Left renal cortex interstitium (tissue), 4 donors: Measurements from ENCODE around the gene TBC1D22A. TPM values are rescaled to one million over a fixed set of nuclear protein-coding genes. Genes with fewer than 3 reads are reported as not detected.

ENCODE experiments used
- DNase-seq, 4 donors: peaks; one replicate each; pipeline ENCODE4 v3.0.0-alpha.2; 2013; ENCODE audit warnings: low read depth in 4 of 4, low spot score in 2 of 4, missing footprints in 1 of 4
- polyA plus RNA-seq, 4 donors: library from polyadenylated mRNA; unstranded; fragments of 120-200 nt; gene quantifications; one replicate each; pipeline ENCODE4 v1.2.1, GENCODE V29; 2013; ENCODE audit not compliant: insufficient read length in 4 of 4

Gene TBC1D22A
- polyA plus RNA-seq, 4 donors, result 17.1 to 19.2 (median 18.4) TPM

DNA sequence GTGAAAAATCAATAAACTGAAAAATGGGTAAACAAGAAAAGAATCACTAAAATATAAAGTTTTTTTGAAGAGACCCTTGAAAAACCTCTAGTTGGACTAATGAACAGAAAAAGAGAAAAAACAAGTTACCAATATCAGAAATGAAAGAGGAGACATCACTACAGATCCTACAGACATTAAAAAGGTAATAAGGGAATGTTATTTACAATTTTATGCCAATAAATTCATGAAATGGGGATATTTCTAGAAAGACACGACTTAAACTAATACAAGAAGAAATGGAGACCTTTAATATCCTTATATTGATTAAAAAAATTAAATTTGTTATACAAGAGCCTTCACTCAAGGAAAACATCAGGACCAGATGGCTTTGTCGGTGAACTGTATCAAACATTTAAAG lies 109.4 kb downstream of the TBC1D22A start:
- DNase-seq, result no peak

DNA sequence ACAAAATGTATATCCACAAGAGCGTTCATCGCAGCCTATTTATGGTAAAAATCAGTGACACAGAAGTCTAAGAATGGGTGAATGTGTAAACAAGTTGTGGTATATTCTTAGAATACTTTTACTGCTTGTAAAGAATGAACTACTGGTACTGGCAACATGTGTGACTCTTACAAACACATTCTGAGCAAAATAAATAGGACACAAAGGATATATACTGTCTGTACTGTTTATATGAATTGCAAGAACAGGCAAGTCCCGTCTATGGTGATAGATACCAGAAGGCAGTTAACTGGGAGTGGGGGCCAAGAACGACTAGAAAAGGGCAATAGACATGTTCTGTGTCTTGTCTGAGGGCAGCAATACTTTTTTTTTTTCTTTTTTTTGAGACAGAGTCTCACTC lies 112.6 kb downstream of the TBC1D22A start:
- DNase-seq, result no peak

DNA sequence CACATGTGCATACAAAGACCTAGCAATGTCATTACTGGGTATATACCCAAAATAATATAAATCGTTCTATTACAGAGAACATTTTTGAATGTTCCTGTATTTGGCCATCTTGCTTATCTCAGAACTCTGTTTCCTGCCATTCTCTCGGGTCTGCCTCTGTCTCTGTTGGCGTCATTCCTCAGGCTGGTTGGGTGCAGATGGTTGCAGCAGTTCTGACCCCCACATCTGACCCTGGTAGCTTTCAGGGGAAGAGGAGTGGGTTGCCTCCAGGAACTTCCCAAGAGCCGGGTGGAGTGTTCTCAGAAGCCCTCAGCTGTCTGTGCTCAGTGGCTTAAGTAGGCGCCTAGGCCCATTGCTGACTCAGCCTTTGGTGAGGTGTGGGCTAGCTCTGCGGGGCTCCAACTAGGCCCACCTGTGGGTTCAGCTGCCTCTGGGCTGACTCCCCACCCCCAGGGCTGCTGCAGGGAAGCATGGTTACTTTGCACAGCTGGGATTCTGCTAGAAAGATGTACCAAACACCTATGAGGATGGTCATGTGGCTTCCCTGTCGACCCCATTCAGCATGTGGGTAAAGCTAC lies 114.0 kb downstream of the TBC1D22A start:
- DNase-seq, result no peak

DNA sequence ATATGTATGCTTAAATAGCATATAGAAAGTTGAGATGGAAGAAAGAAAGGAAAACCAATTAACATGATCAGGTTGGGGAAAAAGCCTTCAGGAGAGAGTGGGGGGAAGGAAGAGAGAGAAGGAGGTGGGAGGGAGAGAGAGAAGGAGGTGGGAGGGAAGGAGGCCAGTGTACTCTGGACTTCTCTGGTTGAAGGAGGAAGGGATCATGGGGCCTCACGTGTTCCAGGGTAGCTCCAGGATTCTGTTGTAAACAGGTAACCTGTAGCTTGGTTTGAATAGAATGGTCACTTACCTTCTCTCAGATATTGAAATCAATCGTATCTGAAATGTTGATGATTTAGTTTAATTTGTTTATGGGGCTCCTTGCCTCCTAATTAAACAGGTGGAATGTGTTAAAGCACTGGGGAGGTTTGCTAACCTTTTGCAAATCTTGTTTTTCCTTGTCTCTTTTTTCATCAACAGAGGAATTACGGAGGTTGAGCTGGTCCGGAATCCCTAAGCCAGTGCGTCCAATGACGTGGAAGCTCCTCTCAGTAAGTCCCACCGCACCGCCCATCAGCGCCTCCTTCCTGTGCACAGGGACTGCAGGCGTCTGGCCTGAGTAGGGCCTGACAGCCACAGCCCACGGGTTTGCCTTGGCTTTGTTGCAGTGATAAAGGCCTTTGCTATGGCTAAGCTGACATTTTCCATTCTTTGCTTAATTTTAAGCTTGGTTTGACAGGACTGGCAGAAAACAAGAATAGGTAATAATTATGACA lies 115.9 kb downstream of the TBC1D22A start:
- DNase-seq, result no peak

DNA sequence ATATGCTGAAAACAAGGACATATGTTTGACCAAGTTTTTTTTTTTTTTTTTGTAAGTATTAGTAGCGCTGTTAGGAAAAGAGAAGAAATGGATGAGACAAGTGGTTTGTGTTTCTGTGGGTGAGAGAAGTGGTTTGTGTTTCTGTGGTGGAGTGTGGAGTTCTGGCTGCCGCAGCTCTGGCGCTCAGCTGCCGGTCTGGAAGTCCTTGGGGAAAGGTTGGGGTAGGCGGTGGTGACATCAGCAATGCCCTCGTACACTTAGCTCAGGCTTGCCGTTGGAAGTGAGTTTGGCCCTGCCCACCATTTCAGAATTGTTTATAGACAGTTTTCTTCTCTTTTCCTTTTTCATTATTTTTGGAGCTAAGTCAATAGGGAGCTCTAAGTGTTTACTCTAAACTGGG lies 116.6 kb downstream of the TBC1D22A start:
- DNase-seq, result no peak

DNA sequence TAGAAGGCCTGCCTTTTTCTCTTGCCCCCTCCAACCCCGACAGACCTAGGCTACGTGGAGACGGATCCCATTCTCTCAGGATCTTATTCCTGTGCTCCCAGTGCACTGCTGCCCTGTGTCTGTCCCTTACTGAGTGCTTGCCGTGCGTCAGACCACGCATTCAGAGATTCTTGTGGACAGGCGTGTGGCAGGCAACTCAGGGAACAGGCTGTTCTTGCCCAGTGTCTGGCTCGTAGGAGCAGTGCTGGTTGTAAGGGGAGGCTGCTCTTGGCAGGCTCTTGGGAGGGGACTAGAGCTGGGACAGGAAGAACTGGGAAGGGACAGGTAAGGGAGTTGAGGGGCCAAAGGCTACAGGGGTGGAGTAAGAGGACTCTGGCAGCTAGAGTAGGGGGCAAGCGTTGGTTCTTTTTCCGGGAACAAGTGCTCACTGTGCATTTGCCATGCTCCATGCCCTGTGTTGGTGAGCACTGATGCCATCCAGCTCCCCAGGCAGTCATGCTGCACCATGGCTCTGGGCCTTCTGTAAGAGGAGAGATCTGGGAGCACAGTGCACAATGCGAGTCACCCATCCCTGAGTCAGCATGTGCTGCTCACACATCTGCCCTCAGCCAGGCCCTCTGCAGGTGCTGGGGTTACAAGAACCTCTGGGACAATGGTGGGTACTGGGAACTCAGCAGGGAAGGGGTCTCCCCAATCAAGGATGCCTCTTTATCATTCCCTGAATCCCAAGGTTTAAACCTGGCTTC lies 119.1 kb downstream of the TBC1D22A start:
- no peak for DNase-seq

DNA sequence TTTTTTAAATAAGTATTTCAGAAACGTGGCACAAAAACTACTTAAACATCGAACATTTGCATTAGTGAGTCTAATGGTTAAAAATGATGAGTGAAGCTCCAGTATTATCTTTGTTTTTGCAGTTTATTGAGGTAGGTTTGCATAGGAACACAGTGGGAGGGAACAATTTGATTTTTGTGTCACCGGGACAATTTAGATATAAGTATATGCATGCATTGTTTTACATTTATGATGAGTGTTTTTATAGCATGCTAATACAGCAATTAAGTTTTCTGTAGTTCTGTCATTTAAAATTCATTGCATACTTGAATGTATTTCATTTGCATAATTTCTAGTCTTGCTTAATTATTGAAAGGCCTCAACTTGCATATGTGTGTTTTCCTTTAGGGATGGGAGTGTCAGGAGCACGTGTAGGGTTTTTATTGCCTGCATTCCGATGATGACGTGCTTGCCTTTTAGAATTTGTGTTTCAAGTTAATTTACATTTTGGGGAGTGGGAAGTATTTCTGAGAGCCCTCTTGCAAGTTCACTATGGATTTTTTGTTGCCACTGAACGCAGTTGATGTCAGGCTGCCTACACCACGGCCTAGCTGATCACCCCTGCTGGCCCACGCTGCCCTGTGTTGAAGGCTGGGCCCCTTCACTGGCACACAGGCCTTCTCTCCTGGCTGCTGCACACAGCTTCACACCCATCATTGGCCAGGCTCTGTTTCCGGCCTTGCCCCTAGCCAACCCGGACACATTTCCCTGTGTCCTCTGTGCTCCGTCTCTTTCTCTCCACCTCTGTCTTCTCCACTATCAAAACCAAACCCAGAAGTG lies 120.9 kb downstream of the TBC1D22A start:
- no peak for DNase-seq

DNA sequence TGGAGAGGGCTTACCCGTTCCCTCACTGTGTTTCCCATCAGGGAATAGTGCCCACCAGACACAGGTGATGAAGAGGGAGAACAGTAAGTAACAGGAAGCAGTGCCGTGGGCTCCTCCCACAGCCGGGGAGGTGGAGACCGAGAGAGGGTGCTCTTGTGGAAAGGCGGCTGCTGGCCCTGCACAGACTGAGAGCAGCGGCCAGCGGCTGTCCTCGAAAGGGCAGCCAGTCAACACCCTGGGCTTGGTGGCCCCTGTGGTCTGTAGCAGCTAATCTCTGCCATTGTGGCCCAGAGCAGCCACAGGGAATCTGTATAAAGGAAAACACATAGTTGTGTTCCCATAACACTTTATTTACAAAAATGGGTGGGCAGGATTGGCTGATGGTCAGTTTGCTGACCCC lies 121.9 kb downstream of the TBC1D22A start:
- DNase-seq, result no peak

DNA sequence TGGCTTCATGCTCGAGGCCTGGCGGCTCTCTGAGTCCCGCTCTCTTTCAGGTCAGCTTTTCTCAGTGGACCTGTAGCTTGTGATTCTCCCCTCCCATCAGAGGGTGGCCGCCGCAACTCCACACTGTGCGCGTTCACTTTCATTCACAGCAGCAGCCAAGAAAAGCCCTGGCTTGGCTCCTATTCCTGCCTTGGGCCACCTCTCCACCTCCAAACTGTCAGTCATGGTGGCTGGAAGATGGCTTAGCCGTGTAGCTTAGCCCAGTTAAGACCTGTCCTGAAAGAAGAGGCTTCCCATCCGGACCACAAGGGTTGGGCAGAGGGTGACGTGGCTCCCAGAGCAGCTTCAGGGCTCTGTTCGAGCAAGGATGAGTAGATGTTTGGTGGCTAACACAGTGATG lies 125.5 kb downstream of the TBC1D22A start:
- no peak for DNase-seq

DNA sequence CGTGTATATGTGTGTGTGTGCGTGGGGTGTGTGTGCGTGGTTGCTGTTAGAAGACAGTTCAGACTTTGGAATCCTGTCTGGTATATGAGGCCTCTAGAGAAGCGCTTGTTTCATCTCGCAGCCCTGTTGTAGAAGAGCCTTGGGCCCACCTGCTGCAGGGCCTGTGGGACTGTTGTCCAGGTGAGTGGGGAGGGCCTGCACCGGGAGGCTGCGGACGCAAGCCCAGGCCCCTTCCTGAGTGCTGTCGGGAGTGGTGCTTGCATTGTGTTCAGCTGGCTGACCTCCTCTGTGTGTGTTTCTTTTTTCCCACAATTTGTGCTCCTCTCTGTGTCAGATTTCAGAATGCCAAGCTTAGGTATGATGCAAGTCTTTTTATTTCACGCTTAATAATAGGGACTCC lies 128.4 kb downstream of the TBC1D22A start:
- DNase-seq, result no peak

DNA sequence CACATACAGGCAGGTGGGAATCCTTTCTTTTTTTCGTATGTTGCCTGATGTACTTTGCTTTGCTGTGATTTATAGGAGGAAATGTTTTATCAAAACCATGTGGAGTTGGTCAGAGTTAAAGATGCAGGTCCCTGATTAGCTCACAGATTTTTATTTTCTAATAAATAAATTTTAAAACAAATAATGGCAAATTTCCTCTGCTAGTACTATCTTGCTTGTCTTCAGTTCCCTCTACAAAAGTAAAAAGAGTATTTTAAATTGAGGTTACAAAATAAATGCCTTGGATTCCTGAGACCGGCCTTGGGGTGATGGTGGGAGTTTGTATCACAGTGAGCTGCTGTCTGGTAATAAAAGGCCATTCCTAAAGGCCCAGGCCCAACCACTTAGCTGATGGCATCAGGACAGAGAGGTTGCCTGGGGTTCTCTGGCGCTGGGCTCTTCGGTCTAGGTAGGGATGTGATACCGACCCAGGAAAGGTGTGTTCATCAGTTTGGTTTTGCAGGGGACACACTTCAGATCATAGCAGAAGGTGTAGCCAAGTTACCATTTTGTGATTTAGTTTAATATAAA lies 129.0 kb downstream of the TBC1D22A start:
- DNase-seq, result no peak

DNA sequence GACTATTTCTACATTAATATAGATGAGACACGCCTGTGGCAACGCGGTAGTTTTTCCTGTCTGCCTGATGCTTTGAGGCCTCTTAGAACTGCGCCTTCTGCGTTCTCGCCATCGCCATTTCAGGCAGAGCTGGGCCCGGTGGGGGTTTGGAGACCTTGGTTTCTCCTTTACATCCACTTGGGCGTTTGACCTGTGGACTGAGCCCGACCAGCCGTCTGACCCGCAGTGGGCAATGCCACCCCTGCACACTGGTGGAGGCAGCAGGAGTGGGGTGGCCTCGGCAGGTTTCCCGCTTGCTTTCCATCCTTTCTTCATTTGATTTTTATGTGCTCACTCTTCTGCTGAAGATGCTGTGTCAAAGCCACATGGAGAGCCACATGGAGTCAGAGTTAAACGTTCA lies 130.4 kb downstream of the TBC1D22A start:
- DNase-seq, result no peak

DNA sequence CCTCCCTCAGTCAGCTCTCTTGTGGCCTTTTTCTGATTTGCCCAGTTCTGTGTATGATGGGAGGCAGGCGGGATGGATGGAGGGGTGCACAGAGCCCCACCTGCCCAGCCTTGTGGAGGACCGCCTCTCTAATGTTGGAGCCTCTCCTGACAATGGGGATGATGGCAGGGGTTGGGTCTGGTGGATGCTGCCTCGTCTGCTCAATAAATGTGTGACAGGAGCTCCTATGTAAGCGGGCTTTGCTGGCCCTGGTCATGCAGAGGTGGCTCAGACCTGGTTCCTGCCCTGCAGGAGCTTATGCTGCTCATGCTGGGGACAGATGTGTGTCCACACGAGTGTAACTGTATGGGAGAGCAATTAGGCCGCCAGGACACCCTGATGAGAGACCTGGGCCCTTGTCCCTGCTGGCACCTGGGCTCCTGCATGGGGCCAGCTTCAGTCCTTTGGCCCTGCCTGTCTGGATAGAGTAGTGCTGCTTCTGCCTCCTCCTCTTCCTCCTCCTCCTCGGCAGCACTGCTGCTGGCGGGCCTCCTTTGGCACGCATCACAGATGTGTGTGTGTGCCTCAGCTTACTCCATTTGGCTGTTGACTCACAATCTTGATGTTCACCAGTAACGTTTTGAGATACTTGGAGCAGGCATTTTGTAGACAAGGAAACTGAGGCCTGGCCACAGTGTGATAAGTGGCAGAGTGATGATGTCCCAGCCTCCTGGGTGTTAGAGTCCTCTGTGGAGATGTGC lies 131.0 kb downstream of the TBC1D22A start:
- no peak for DNase-seq

DNA sequence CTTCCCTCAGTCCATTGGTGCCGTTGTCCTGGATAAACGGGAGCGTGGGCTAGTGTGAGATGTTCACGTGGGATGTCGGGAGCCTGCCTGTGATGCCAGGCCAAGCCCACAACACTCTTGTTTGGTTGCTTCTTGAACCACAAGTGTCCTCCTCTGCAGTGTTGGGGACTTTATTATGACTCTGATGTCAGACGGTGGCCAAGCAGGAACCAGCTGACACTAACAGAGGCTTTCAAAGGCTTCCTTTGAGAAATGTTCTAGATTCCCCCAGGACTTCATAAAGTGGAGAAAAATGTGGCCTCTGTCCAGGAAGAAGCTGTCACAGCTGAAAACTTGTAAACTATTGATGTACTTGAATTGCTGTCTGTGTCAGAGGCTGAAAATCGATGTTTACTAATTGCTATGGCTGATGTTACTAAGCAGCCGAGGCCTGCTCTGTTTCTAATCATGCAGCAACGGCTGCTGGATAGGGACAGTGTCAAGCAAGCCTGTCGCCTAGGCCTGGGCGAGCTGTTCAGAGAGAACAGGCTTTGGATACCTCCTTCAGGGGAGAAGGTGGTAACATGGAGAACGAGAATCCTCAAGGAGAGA lies 131.7 kb downstream of the TBC1D22A start:
- DNase-seq, result peak in 1 of 4 donors; percentile 32

DNA sequence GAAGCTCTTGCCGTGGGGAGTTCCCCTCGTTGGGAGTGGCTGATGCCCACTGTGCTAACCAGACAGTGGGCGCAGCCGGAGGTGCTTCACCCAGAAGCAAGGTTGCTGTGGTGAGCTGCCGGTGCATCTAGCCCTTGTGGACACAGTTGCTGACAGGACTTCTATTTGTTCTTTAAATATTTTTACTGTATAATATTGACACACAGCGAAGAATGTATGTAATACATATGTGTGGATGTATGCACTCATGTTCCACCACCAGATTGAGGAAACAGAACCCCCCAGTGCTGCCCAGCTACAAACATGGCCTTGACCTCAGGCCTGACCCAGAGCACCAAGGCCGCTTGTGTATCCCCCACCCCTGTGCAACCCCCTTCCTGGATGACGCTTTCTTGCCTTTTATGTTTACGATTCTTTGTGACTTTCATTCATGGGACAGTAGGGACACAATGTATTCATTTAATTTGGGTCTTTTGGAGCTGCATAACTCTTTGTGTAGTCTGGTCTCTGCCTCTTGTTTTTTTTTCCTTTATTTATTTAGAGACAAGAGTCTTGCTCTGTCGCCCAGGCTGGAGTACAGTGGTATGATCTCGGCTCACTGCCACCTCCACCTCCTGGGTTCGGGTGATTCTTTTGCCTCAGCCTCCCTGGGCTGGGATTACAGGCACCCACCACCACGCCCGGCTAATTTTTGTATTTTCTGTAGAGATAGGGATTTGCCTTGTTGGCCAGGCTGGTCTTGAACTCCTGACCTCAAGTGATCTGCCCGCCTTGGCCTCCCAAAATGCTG lies 132.6 kb downstream of the TBC1D22A start:
- no peak for DNase-seq

DNA sequence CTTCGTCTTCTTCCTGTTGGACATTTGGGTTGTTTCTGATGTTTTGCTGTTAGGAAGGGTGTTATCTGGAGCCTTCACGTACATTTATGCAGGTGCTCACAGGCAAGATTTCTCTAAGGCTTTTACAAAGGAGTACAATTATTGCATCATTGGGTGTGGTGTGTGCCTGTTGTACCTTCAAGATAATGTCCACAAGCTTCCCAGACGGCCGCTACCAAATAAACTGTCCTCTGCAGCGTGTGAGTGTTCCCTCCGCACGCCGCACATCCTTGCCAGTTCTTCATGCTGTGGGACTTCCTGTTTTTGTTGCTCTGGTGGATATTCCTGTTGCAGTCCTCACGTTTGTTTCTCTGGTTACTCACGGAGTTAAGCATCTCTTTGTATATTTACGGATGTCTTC lies 133.3 kb downstream of the TBC1D22A start:
- DNase-seq, result no peak

DNA sequence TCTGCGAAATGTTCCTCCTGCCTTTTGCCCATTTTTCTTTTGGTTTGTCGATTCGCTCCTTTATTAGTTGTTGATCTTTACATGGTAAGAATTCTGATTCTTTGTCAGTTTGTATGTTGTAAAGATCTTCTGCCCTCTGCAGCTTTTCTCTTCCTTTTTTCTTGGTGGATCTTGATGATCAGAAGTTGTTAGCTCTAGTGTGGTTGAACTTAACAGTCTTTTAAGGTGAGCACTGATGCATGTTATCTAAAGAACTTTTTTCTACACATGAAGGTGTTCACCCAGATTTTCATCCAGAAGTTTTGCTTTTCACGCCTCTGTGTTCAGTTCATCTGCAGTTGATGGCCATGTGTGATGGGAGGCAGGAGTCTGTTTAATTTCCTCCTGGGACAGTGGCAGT lies 133.7 kb downstream of the TBC1D22A start:
- DNase-seq, result no peak

DNA sequence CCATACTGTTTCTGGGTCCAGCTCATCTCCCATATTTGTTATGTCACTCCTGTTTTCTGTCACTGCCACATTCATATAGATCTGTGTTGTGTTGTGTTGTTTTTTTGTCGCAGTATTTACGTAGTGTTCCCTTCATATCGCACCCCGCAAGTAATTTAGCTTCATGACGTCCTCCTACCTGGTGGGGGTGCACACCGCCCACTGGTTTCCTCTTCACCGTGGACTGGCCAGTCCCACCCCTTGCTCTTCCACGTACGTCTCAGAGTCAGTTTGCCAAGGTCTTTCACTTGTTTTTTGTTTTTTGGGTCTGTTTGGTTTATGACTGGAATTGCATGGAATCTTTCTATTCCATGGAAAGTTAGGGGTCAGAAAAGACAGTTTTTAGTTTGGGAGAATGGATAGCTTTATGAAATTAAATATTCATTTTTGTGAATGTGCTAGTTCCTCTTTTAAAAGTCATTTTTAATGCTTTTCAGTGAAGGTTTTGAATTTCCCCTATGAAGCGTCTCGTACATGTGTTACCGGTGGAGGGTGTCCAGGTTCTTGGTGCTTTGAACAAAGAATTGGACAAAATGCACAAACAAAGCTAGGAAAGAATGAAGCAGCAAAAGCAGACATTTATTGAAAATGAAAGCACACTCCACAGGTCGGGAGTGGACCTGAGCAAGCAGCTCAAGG lies 134.3 kb downstream of the TBC1D22A start:
- no peak for DNase-seq
